ENCODE measurements around the gene MTIF3. TPM values are rescaled to one million over a fixed set of nuclear protein-coding genes. Genes with fewer than 3 reads are reported as not detected.

Gene MTIF3
- polyA plus RNA-seq, 1 of the 3 experiments (the other 2 are of a cell fraction): 29.5 TPM

GRCh38 chr13:27472941-27473340, 22.6 kb upstream of the MTIF3 start:
- no peaks in the 10 kb centered on the region for H3K36me3 ChIP-seq (replicated peaks in 1 of 2; ENCODE audit: control insufficient read depth in 1 of 2, insufficient read depth in 2 of 2, low read length in 1 of 2)
- no peaks in the 10 kb centered on the region for H3K4me1 ChIP-seq (ENCODE audit: control insufficient read depth in 1 of 2, insufficient read depth in 2 of 2, low read depth in 1 of 2, low read length in 1 of 2)
- H3F3A ChIP-seq (replicated peaks; ENCODE audit: insufficient read depth): no peaks in the 10 kb centered on the region
- H3K4me3 ChIP-seq (ENCODE audit: low read depth in 2 of 2, low read length in 1 of 2): no peak overlapping the region
- H3K9me2 ChIP-seq: no peaks in the 10 kb centered on the region
- 16% methylated on average over 3 of the region's 3 CpGs for WGBS (ENCODE audit: low lambda C conversion rate)
- H3K9ac ChIP-seq: no peak overlapping the region
- no peak for TF ChIP-seq GABPA (IDR thresholded peaks at IDR 0.05; ENCODE audit: low read depth)
- no peak for TF ChIP-seq MXI1 (IDR thresholded peaks at IDR 0.05; ENCODE audit: low read depth, low read length)
- no peak for TF ChIP-seq JUND (IDR thresholded peaks at IDR 0.05)
- TF ChIP-seq IRF3 (IDR thresholded peaks at IDR 0.05; ENCODE audit: low read depth, low read length): no peak
- TF ChIP-seq POLR2AphosphoS5 (IDR thresholded peaks at IDR 0.05; ENCODE audit: low read depth, low read length): no peak
- TF ChIP-seq ZBTB33 (IDR thresholded peaks at IDR 0.05; ENCODE audit: borderline replicate concordance, low read depth): no peak
- TF ChIP-seq MAX (IDR thresholded peaks at IDR 0.05; ENCODE audit: low read depth): no peak
- TF ChIP-seq GATA2 (CRISPR knock-in tag; IDR thresholded peaks at IDR 0.05): no peak
- TF ChIP-seq RXRA (IDR thresholded peaks at IDR 0.05; ENCODE audit: borderline replicate concordance, low read depth): no peak
- TF ChIP-seq TAF1 (IDR thresholded peaks at IDR 0.05; ENCODE audit: borderline replicate concordance, low read depth, low read length): no peak
- no peak for TF ChIP-seq TCF12 (IDR thresholded peaks at IDR 0.05)
- TF ChIP-seq SMC3 (IDR thresholded peaks at IDR 0.05; ENCODE audit: low read depth, low read length): no peak
- no peak for TF ChIP-seq PBX3 (IDR thresholded peaks at IDR 0.05)
- H4K20me1 ChIP-seq (ENCODE audit: insufficient read depth): no peaks in the 10 kb centered on the region
- H3K9me3 ChIP-seq: no peaks in the 10 kb centered on the region
- H3K27ac ChIP-seq (ENCODE audit: low read depth in 2 of 2, low read length in 1 of 2): no peak overlapping the region
- POLR2A ChIA-PET: no interaction called here
- H3K27me3 ChIP-seq (ENCODE audit: insufficient read depth): peaks cover 41% of the 10 kb centered on the region; the same call in 1 of the 2 replicates
- no peak overlapping the region for H3K4me2 ChIP-seq
- no peak overlapping the region for H2AFZ ChIP-seq (ENCODE audit: low read depth)
- CTCF ChIA-PET: interaction anchor here (1.0 to 1.6 kb wide), 2 partner anchors 111 to 354 kb away, joined by 3 to 4 read pairs; no protein-coding TSS in a partner anchor
- H3K79me2 ChIP-seq (ENCODE audit: insufficient read depth): no peaks in the 10 kb centered on the region
- DNase-seq: no peak

GRCh38 chr13:27472441-27472840, 22.1 kb upstream of the MTIF3 start:
- no peak overlapping the region for H3K4me3 ChIP-seq (ENCODE audit: low read depth in 2 of 2, low read length in 1 of 2)
- ChIA-PET POLR2A (no interaction called here), CTCF (interaction anchor here (1.0 to 1.6 kb wide), 2 partner anchors 110 to 354 kb away, joined by 3 to 4 read pairs; no protein-coding TSS in a partner anchor)
- H3K79me2 ChIP-seq (ENCODE audit: insufficient read depth): no peaks in the 10 kb centered on the region
- no peaks in the 10 kb centered on the region for H3K36me3 ChIP-seq (replicated peaks in 1 of 2; ENCODE audit: control insufficient read depth in 1 of 2, insufficient read depth in 2 of 2, low read length in 1 of 2)
- H3K4me2 ChIP-seq: no peak overlapping the region
- WGBS (ENCODE audit: low lambda C conversion rate): 20% methylated on average over 1 of the region's 2 CpGs
- no peaks in the 10 kb centered on the region for H3K9me3 ChIP-seq
- H2AFZ ChIP-seq (ENCODE audit: low read depth): no peak overlapping the region
- H3K27me3 ChIP-seq (ENCODE audit: insufficient read depth): peaks cover 37% of the 10 kb centered on the region; the same call in 1 of the 2 replicates
- H3K9ac ChIP-seq: no peak overlapping the region
- TF ChIP-seq SIN3A (IDR thresholded peaks at IDR 0.05; ENCODE audit: borderline replicate concordance, low read depth, low read length): no peak
- TF ChIP-seq NFIC (IDR thresholded peaks at IDR 0.05; ENCODE audit: borderline replicate concordance): no peak
- TF ChIP-seq RCOR1 (IDR thresholded peaks at IDR 0.05; ENCODE audit: low read length): no peak
- H3F3A ChIP-seq (replicated peaks; ENCODE audit: insufficient read depth): no peaks in the 10 kb centered on the region
- H3K27ac ChIP-seq (ENCODE audit: low read depth in 2 of 2, low read length in 1 of 2): no peak overlapping the region
- no peaks in the 10 kb centered on the region for H4K20me1 ChIP-seq (ENCODE audit: insufficient read depth)
- no peak for DNase-seq
- no peaks in the 10 kb centered on the region; the same call in 1 of the 2 replicates for H3K9me2 ChIP-seq
- H3K4me1 ChIP-seq (ENCODE audit: control insufficient read depth in 1 of 2, insufficient read depth in 2 of 2, low read depth in 1 of 2, low read length in 1 of 2): no peaks in the 10 kb centered on the region
